Uterus (tissue), 4 donors: ENCODE measurements around the gene TMEM123. TPM values are rescaled to one million over a fixed set of nuclear protein-coding genes. Genes with fewer than 3 reads are reported as not detected.
A peak's percentile ranks its signal among the peaks of the same experiment; 100 is the strongest.

ENCODE experiments used
- DNase-seq, 2 donors: peaks; one replicate each; pipeline ENCODE4 v3.0.0-alpha.2; 2019 to 2020
- H3K27ac ChIP-seq, 2 donors: fragments of 200-600 bp; sonication (generic); 1 replicate in 1 of 2; 2 replicates in 1 of 2; pipeline ENCODE4 v1.5.1; 2016 to 2018
- H3K27me3 ChIP-seq, 2 donors: fragments of 200-600 bp; sonication (generic); one replicate each; pipeline ENCODE4 v1.5.1; 2018 to 2019; ENCODE audit warnings: control low read depth in 1 of 2
- H3K36me3 ChIP-seq, 2 donors: fragments of 200-600 bp; sonication (generic); one replicate each; pipeline ENCODE4 v1.5.1; 2019; ENCODE audit warnings: control low read depth in 1 of 2
- H3K4me1 ChIP-seq, 2 donors: fragments of 200-600 bp; sonication (generic); one replicate each; pipeline ENCODE4 v1.5.1; 2018 to 2019; ENCODE audit warnings: control low read depth in 1 of 2
- H3K4me3 ChIP-seq, 2 donors: fragments of 200-600 bp; sonication (generic); 1 replicate in 1 of 2; 2 replicates in 1 of 2; pipeline ENCODE4 v1.5.1; 2018 to 2019; ENCODE audit warnings: mild to moderate bottlenecking in 1 of 2
- H3K9me3 ChIP-seq, 2 donors: fragments of 200-600 bp; sonication (generic); one replicate each; pipeline ENCODE4 v1.5.1; 2019; ENCODE audit warnings: control low read depth in 1 of 2
- CTCF ChIP-seq, 4 experiments: fragments of 200-600 bp in 2 of 4; fragments of 450-650 bp in 2 of 4; sonication (generic) in 2 of 4; IDR thresholded peaks; one replicate each; pipeline ENCODE4 v1.5.1; 2016 to 2019; ENCODE audit warnings: antibody characterized with exemption in 4 of 4, mild to moderate bottlenecking in 2 of 4, moderate library complexity in 1 of 4
- POLR2A ChIP-seq, 2 donors: fragments of 450-650 bp; IDR thresholded peaks; one replicate each; pipeline ENCODE4 v1.6.1; 2016; ENCODE audit warnings: antibody characterized with exemption in 2 of 2, mild to moderate bottlenecking in 1 of 2, moderate library complexity in 1 of 2
- intact Hi-C: fragments of 100-400 bp; cut with DNase I; formaldehyde crosslinking; loops from one replicate; pipeline ENCODE4 v1.15.1; 2023; ENCODE audit warnings: low total_unique reads
- total RNA-seq, 4 donors: library from RNA; depleted of rRNA in 3 of 4; stranded (reverse); fragments of >200 nt in 3 of 4; gene quantifications; one replicate each; pipeline versions ENCODE4 v1.1.0 to v1.2.4, GENCODE V29; 2014 to 2023
- donor health status: DM: yes; HTN: yes; CAD: no.

TMEM123 gene
- total RNA-seq, 4 donors from 2014 or later = 187 to 522 (median 260) TPM

GRCh38 chr11:102393272-102393730, 59.3 kb downstream of the TMEM123 start:
- no peak overlapping the region for H3K27ac ChIP-seq
- no peaks in the 10 kb centered on the region for H3K4me1 ChIP-seq
- no peaks in the 10 kb centered on the region for H3K27me3 ChIP-seq
- no peak for DNase-seq
- no peaks in the 10 kb centered on the region for H3K9me3 ChIP-seq
- TF ChIP-seq CTCF (IDR thresholded peaks at IDR 0.05) (no peak), POLR2A (IDR thresholded peaks at IDR 0.05) (no peak)
- no peaks in the 10 kb centered on the region for H3K36me3 ChIP-seq
- no peak overlapping the region for H3K4me3 ChIP-seq
- intact Hi-C loops = no loop called here

- Histone ChIP-seq H3K27me3 (no peaks in the 10 kb centered on the region), H3K4me3 (no peak overlapping the region), H3K27ac (no peak overlapping the region), H3K9me3 (no peaks in the 10 kb centered on the region), H3K4me1 (no peaks in the 10 kb centered on the region), H3K36me3 (no peaks in the 10 kb centered on the region)
- DNase-seq = no peak
- intact Hi-C loops = no loop called here
- TF ChIP-seq POLR2A (IDR thresholded peaks at IDR 0.05) (no peak), CTCF (IDR thresholded peaks at IDR 0.05) (no peak)
Observed at GRCh38 chr11:102391549-102392237, 60.9 kb downstream of the TMEM123 start.

GRCh38 chr11:102390667-102391465, 61.7 kb downstream of the TMEM123 start:
- DNase-seq = peak; percentile 38 to 53
- intact Hi-C loops = no loop called here
- Histone ChIP-seq H3K9me3 (no peaks in the 10 kb centered on the region), H3K36me3 (no peaks in the 10 kb centered on the region), H3K4me3 (no peak overlapping the region), H3K4me1 (no peaks in the 10 kb centered on the region), H3K27ac (peak overlapping the region in 1 of 2 donors; percentile 59), H3K27me3 (no peaks in the 10 kb centered on the region)
- TF ChIP-seq CTCF (IDR thresholded peaks at IDR 0.05) (peak; percentile 66 to 81 (median 74)), POLR2A (IDR thresholded peaks at IDR 0.05) (no peak)

GRCh38 chr11:102389253-102389652, 63.3 kb downstream of the TMEM123 start:
- H3K36me3 ChIP-seq = no peaks in the 10 kb centered on the region
- H3K9me3 ChIP-seq = no peaks in the 10 kb centered on the region
- intact Hi-C loops = no loop called here

More at GRCh38 chr11:102389253-102389652, 63.3 kb downstream of the TMEM123 start:
- DNase-seq = no peak
- H3K27ac ChIP-seq = no peak overlapping the region
- TF ChIP-seq CTCF (IDR thresholded peaks at IDR 0.05) (no peak), POLR2A (IDR thresholded peaks at IDR 0.05) (no peak)
- no peak overlapping the region for H3K4me3 ChIP-seq
- peaks cover 0 to 2% of the 10 kb centered on the region in 2 donors for H3K4me1 ChIP-seq
- no peaks in the 10 kb centered on the region for H3K27me3 ChIP-seq
